CD14-positive monocyte (primary cell): ENCODE measurements around the gene B4GALNT4. TPM values are rescaled to one million over a fixed set of nuclear protein-coding genes. Genes with fewer than 3 reads are reported as not detected.
"Not testable (repeated sequence)": the region's sequence is repeated elsewhere in the genome, so short reads cannot be mapped to it uniquely, and the experiment has no call there.

Experiments
- DNase-seq, 3 donors: peaks; one replicate each; pipeline ENCODE4 v3.0.0-alpha.2; 2011 to 2022
- H2AFZ ChIP-seq: 2 replicates; pipeline ENCODE4 v1.6.0; 2012; ENCODE audit warnings: mild to moderate bottlenecking, low read depth, low read length, inconsistent platforms; ENCODE audit not compliant: insufficient read depth, poor library complexity, severe bottlenecking
- H3K27ac ChIP-seq, 2 donors: 1 replicate in 1 of 2; 2 replicates in 1 of 2; pipeline ENCODE4 v1.5.1; 2012 to 2013; ENCODE audit warnings: low read length in 2 of 2, control low read depth in 1 of 2, inconsistent platforms in 1 of 2, low read depth in 1 of 2, mild to moderate bottlenecking in 1 of 2
- H3K27me3 ChIP-seq, 2 donors: one replicate each; pipeline versions ENCODE4 v1.6.0 to v1.6.1; 2011 to 2013; ENCODE audit warnings: low read length in 2 of 2; ENCODE audit not compliant: control insufficient read depth in 2 of 2, insufficient read depth in 2 of 2
- H3K36me3 ChIP-seq, 2 donors: replicated peaks in 1 of 2; 1 replicate in 1 of 2; 2 replicates in 1 of 2; pipeline versions ENCODE4 v1.5.1 to v1.6.1; 2012 to 2013; ENCODE audit warnings: low read length in 2 of 2, control low read depth in 1 of 2, inconsistent platforms in 1 of 2, mild to moderate bottlenecking in 1 of 2; ENCODE audit not compliant: insufficient read depth in 2 of 2, control insufficient read depth in 1 of 2
- H3K4me1 ChIP-seq, 2 donors: 1 replicate in 1 of 2; 2 replicates in 1 of 2; pipeline versions ENCODE4 v1.5.1 to v1.6.1; 2012 to 2013; ENCODE audit warnings: low read length in 2 of 2, control low read depth in 1 of 2, inconsistent platforms in 1 of 2, mild to moderate bottlenecking in 1 of 2, moderate library complexity in 1 of 2; ENCODE audit not compliant: insufficient read depth in 2 of 2, control insufficient read depth in 1 of 2
- H3K4me2 ChIP-seq: replicated peaks from 2 replicates; pipeline ENCODE3; 2012; ENCODE audit warnings: low read length, moderate library complexity, mild to moderate bottlenecking; ENCODE audit not compliant: poor library complexity, severe bottlenecking; ENCODE audit errors: extremely low read depth
- H3K4me3 ChIP-seq, 3 experiments: fragments of 200-600 bp in 1 of 3; sonication (generic) in 1 of 3; replicated peaks in 1 of 3; 1 replicate in 2 of 3; 2 replicates in 1 of 3; pipeline ENCODE4 v1.5.1; 2011 to 2013; ENCODE audit warnings: low read length in 3 of 3, mild to moderate bottlenecking in 3 of 3, control low read depth in 2 of 3, low read depth in 2 of 3, inconsistent platforms in 1 of 3, moderate library complexity in 1 of 3
- H3K79me2 ChIP-seq: 2 replicates; pipeline ENCODE4 v1.6.0; 2012; ENCODE audit warnings: mild to moderate bottlenecking, control low read depth, inconsistent platforms, low read length, moderate library complexity; ENCODE audit not compliant: insufficient read depth
- H3K9ac ChIP-seq: 2 replicates; pipeline ENCODE4 v1.6.0; 2017; ENCODE audit warnings: low read length, mild to moderate bottlenecking; ENCODE audit not compliant: insufficient read depth, poor library complexity, severe bottlenecking
- H3K9me3 ChIP-seq, 2 donors: replicated peaks in 1 of 2; 1 replicate in 1 of 2; 2 replicates in 1 of 2; pipeline versions ENCODE4 v1.5.1 to v1.6.1; 2012 to 2013; ENCODE audit warnings: low read length in 2 of 2, control low read depth in 1 of 2; ENCODE audit not compliant: control insufficient read depth in 1 of 2, insufficient read depth in 1 of 2
- H4K20me1 ChIP-seq: 2 replicates; pipeline ENCODE4 v1.6.0; 2012; ENCODE audit warnings: mild to moderate bottlenecking, low read length, control low read depth, moderate library complexity; ENCODE audit not compliant: insufficient read depth
- H3K27ac Mint-ChIP-seq, 7 donors: one replicate each; pipeline ENCODE4 v1.8.0; 2020; ENCODE audit warnings: mild to moderate bottlenecking in 7 of 7, mixed read lengths in 7 of 7, moderate library complexity in 6 of 7, inconsistent platforms in 2 of 7
- H3K27me3 Mint-ChIP-seq, 3 donors: one replicate each; pipeline ENCODE4 v1.8.0; 2021 to 2022; ENCODE audit warnings: low read depth in 3 of 3, mild to moderate bottlenecking in 3 of 3, mixed read lengths in 3 of 3, moderate library complexity in 3 of 3, inconsistent platforms in 1 of 3
- H3K36me3 Mint-ChIP-seq, 2 donors: one replicate each; pipeline ENCODE4 v1.8.0; 2020; ENCODE audit warnings: mixed read lengths in 2 of 2, inconsistent platforms in 1 of 2, mild to moderate bottlenecking in 1 of 2
- H3K4me1 Mint-ChIP-seq: one replicate; pipeline ENCODE4 v1.8.0; 2020; ENCODE audit warnings: mild to moderate bottlenecking, mixed read lengths
- H3K4me3 Mint-ChIP-seq, 2 donors: one replicate each; pipeline ENCODE4 v1.8.0; 2020; ENCODE audit warnings: mild to moderate bottlenecking in 2 of 2, mixed read lengths in 2 of 2, moderate library complexity in 1 of 2
- H3K9me3 Mint-ChIP-seq, 7 donors: one replicate each; pipeline ENCODE4 v1.8.0; 2020 to 2022; ENCODE audit warnings: mixed read lengths in 7 of 7, mild to moderate bottlenecking in 6 of 7, moderate library complexity in 6 of 7, inconsistent platforms in 2 of 7
- CTCF ChIP-seq: fragments of 200-600 bp; IDR thresholded peaks from one replicate; pipeline ENCODE4 v1.8.0; 2022; ENCODE audit warnings: antibody characterized with exemption, mild to moderate bottlenecking
- WGBS: methylation state at CpG from one replicate; pipeline ENCODE4 v1.1.5; 2013; ENCODE audit warnings: missing lambda C conversion rate; ENCODE audit not compliant: insufficient coverage; 5-methylcytosine and 5-hydroxymethylcytosine counted together
- intact Hi-C, 2 donors: fragments of 100-400 bp; cut with micrococcal nuclease; formaldehyde crosslinking; loops; one replicate each; pipeline versions ENCODE4 v1.15.0 to v1.15.1; 2023
- polyA plus RNA-seq, 3 donors: library from polyadenylated mRNA; depleted of rRNA in 1 of 3; unstranded in 2 of 3; stranded (reverse) in 1 of 3; fragments of 300-500 nt in 2 of 3; fragments of >200 nt in 1 of 3; fragmentation: Illumina TruSeq in 2 of 3; gene quantifications; 1 replicate in 2 of 3; 2 replicates in 1 of 3; pipeline ENCODE4 v1.2.3, GENCODE V29; 2012 to 2021

B4GALNT4 gene
- polyA plus RNA-seq, 3 donors: not detected

- 94% methylated on average over 11 of the region's 13 CpGs for WGBS
- Histone ChIP-seq H3K36me3 (no peaks in the 10 kb centered on the region), H2AFZ (no peak overlapping the region), H3K4me1 (peaks cover 28 to 49% of the 10 kb centered on the region in 2 donors), H3K9ac (no peak overlapping the region), H3K4me3 (no peak overlapping the region), H4K20me1 (no peaks in the 10 kb centered on the region), H3K27ac (no peak overlapping the region), H3K27me3 (no peaks in the 10 kb centered on the region), H3K79me2 (no peaks in the 10 kb centered on the region), H3K4me2 (no peak overlapping the region), H3K9me3 (peaks cover 7 to 19% of the 10 kb centered on the region in 2 donors)
- H3K27me3 Mint-ChIP-seq: peaks cover 6 to 11% (median 9%) of the 10 kb centered on the region in 3 donors
- H3K9me3 Mint-ChIP-seq: peaks cover 15 to 21% (median 18%) of the 10 kb centered on the region in 7 donors
- no peak overlapping the region for H3K4me3 Mint-ChIP-seq
- no peak for TF ChIP-seq CTCF
- peaks cover 2 to 3% of the 10 kb centered on the region in 2 donors for H3K36me3 Mint-ChIP-seq
- DNase-seq: no peak
- H3K4me1 Mint-ChIP-seq: peaks cover 50% of the 10 kb centered on the region
- peak overlapping the region in 2 of 7 donors; percentile 46 to 75 for H3K27ac Mint-ChIP-seq
- intact Hi-C loops: no loop called here
These were observed 41.3 kb upstream of the B4GALNT4 start for GRCh38 chr11:328012-328411.

- H3K27me3 ChIP-seq, H3K36me3 Mint-ChIP-seq, H3K79me2 ChIP-seq, H3K9ac ChIP-seq, intact Hi-C loops, H3K36me3 ChIP-seq, H3K4me2 ChIP-seq, H4K20me1 ChIP-seq, H2AFZ ChIP-seq, DNase-seq, H3K4me3 ChIP-seq, H3K4me3 Mint-ChIP-seq, H3K27ac ChIP-seq, H3K27ac Mint-ChIP-seq: not testable (repeated sequence)
- Mint-ChIP-seq H3K9me3 (peaks cover 15 to 24% (median 21%) of the 10 kb centered on the region in 7 donors), H3K27me3 (peaks cover 6 to 11% (median 9%) of the 10 kb centered on the region in 3 donors), H3K4me1 (peaks cover 50% of the 10 kb centered on the region)
- WGBS: 95% methylated on average over 6 of the region's 15 CpGs
- H3K4me1 ChIP-seq: peaks cover 28 to 49% of the 10 kb centered on the region in 2 donors
- H3K9me3 ChIP-seq: peaks cover 7 to 23% of the 10 kb centered on the region in 2 donors
These were observed 40.7 kb upstream of the B4GALNT4 start for GRCh38 chr11:328516-329100.
